C4-2B (cell line): ENCODE data around the gene CRADD.

Source experiments
- ZFX ChIP-seq: fragments of 450-650 bp; IDR thresholded peaks from 2 replicates; pipeline ENCODE4 v1.6.1; 2017
- TF ChIP-seq, protein P1 (sequence below): fragments of 450-650 bp; conservative IDR thresholded peaks from 2 replicates; pipeline ENCODE4 v1.5.1; 2017; ENCODE audit warnings: mild to moderate bottlenecking

DNA sequence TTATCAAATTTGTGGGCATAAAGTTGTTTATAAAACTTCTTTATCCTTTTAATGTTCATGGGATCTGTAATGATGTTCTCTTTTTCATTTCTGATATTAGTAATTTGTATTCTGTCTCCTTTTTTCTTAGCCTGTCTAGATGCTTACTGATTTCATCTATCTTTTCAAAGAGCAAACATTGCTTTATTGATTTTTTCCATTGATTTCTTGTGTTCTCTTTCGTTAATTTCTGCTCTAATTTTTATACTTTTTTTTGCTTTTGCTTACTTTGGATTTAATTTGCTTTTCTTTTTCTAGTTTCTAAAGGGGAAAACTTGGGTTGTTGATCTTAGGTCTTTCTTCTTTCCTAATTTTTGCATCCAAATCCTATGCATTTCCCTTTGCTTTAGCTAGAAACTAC lies 42.5 kb downstream of the CRADD start:
- TF ChIP-seq, protein P1, sequence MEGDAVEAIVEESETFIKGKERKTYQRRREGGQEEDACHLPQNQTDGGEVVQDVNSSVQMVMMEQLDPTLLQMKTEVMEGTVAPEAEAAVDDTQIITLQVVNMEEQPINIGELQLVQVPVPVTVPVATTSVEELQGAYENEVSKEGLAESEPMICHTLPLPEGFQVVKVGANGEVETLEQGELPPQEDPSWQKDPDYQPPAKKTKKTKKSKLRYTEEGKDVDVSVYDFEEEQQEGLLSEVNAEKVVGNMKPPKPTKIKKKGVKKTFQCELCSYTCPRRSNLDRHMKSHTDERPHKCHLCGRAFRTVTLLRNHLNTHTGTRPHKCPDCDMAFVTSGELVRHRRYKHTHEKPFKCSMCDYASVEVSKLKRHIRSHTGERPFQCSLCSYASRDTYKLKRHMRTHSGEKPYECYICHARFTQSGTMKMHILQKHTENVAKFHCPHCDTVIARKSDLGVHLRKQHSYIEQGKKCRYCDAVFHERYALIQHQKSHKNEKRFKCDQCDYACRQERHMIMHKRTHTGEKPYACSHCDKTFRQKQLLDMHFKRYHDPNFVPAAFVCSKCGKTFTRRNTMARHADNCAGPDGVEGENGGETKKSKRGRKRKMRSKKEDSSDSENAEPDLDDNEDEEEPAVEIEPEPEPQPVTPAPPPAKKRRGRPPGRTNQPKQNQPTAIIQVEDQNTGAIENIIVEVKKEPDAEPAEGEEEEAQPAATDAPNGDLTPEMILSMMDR: no peak
- no peak for TF ChIP-seq ZFX
